H4 (cell line): ENCODE data around the gene TMC5. TPM values are rescaled to one million over a fixed set of nuclear protein-coding genes. Genes with fewer than 3 reads are reported as not detected.

Source experiments
- DNase-seq: peaks from one replicate; pipeline ENCODE4 v3.0.0-alpha.2; 2015; ENCODE audit warnings: low spot score
- total RNA-seq: library from RNA; depleted of rRNA; stranded (reverse); fragments of >200 nt; shearing (Covaris generic); gene quantifications from 2 replicates; pipeline ENCODE4 v1.2.3, GENCODE V29; 2014

Gene TMC5
- total RNA-seq, 1 experiment from 2014 or later: not detected

GRCh38 chr16:19460397-19460796 lies 42.7 kb downstream of the TMC5 start:
- no peak for DNase-seq

GRCh38 chr16:19463468-19464315 lies 46.0 kb downstream of the TMC5 start:
- no peak for DNase-seq

- DNase-seq: no peak
Measured at GRCh38 chr16:19468300-19468699, 50.6 kb downstream of the TMC5 start.

- no peak for DNase-seq
Measured at GRCh38 chr16:19472482-19472881, 54.8 kb downstream of the TMC5 start.

GRCh38 chr16:19474617-19475016 lies 56.9 kb downstream of the TMC5 start:
- no peak for DNase-seq

- no peak for DNase-seq
Measured at GRCh38 chr16:19478505-19478904, 60.8 kb downstream of the TMC5 start.

- no peak for DNase-seq
Measured at GRCh38 chr16:19479302-19479721, 61.6 kb downstream of the TMC5 start.

GRCh38 chr16:19481296-19481695 lies 63.6 kb downstream of the TMC5 start:
- peak; percentile 38 for DNase-seq

GRCh38 chr16:19481769-19482168 lies 64.1 kb downstream of the TMC5 start:
- DNase-seq: no peak

GRCh38 chr16:19482291-19482690 lies 64.6 kb downstream of the TMC5 start:
- DNase-seq: no peak

GRCh38 chr16:19484096-19484495 lies 66.4 kb downstream of the TMC5 start:
- no peak for DNase-seq

GRCh38 chr16:19485611-19486010 lies 67.9 kb downstream of the TMC5 start:
- DNase-seq: no peak

- DNase-seq: no peak
Measured at GRCh38 chr16:19486051-19486450, 68.4 kb downstream of the TMC5 start.

- DNase-seq: no peak
Measured at GRCh38 chr16:19486750-19487325, 69.2 kb downstream of the TMC5 start.

- no peak for DNase-seq
Measured at GRCh38 chr16:19488213-19488640, 70.5 kb downstream of the TMC5 start.

GRCh38 chr16:19490619-19491018 lies 72.9 kb downstream of the TMC5 start:
- no peak for DNase-seq

- DNase-seq: no peak
Measured at GRCh38 chr16:19497176-19497575, 79.5 kb downstream of the TMC5 start.

GRCh38 chr16:19499006-19499405 lies 81.3 kb downstream of the TMC5 start:
- no peak for DNase-seq

GRCh38 chr16:19499481-19499880 lies 81.8 kb downstream of the TMC5 start:
- DNase-seq: no peak

GRCh38 chr16:19502395-19503131 lies 84.9 kb downstream of the TMC5 start:
- DNase-seq: peak; percentile 35

- no peak for DNase-seq
Measured at GRCh38 chr16:19503461-19504075, 85.9 kb downstream of the TMC5 start.
